OCI-LY1 (cell line): ENCODE results near the gene ZNF23.
"Not testable (repeated sequence)": the region's sequence is repeated elsewhere in the genome, so short reads cannot be mapped to it uniquely, and the experiment has no call there.

Source experiments
- H2AFZ ChIP-seq: fragments of 200-600 bp; sonication (generic), shearing (Covaris generic); 2 replicates; pipeline ENCODE4 v1.6.0; 2014; ENCODE audit warnings: antibody characterized with exemption, mild to moderate bottlenecking, low read length
- H3F3A ChIP-seq: fragments of 200-600 bp; sonication (generic), shearing (Covaris generic); 2 replicates; pipeline ENCODE4 v1.6.0; 2014; ENCODE audit warnings: mild to moderate bottlenecking, antibody characterized with exemption, low read length, moderate library complexity; ENCODE audit not compliant: insufficient read depth
- H3K27ac ChIP-seq: fragments of 200-600 bp; sonication (generic); 2 replicates; pipeline ENCODE4 v1.5.1; 2014; ENCODE audit warnings: low read length, mixed run types, mild to moderate bottlenecking, low read depth; ENCODE audit not compliant: poor library complexity, severe bottlenecking
- H3K27me3 ChIP-seq: fragments of 200-600 bp; sonication (generic); 2 replicates; pipeline ENCODE4 v1.6.0; 2014; ENCODE audit warnings: antibody characterized with exemption, mild to moderate bottlenecking, low read length, moderate library complexity; ENCODE audit not compliant: insufficient read depth
- H3K36me3 ChIP-seq: fragments of 200-600 bp; sonication (generic); 2 replicates; pipeline ENCODE4 v1.6.1; 2014; ENCODE audit warnings: mild to moderate bottlenecking, antibody characterized with exemption, low read length, moderate library complexity, mixed read lengths; ENCODE audit not compliant: insufficient read depth
- H3K4me1 ChIP-seq: fragments of 200-600 bp; sonication (generic); 2 replicates; pipeline ENCODE4 v1.5.1; 2014; ENCODE audit warnings: mild to moderate bottlenecking, low read length, moderate library complexity; ENCODE audit not compliant: insufficient read depth, severe bottlenecking
- H3K4me2 ChIP-seq: fragments of 200-600 bp; sonication (generic), shearing (Covaris generic); 2 replicates; pipeline ENCODE4 v1.6.1; 2014; ENCODE audit warnings: low read length
- H3K4me3 ChIP-seq: fragments of 200-600 bp; sonication (generic); 2 replicates; pipeline ENCODE4 v1.5.1; 2014; ENCODE audit warnings: low read length, low read depth, mild to moderate bottlenecking, mixed read lengths; ENCODE audit not compliant: poor library complexity, severe bottlenecking
- H3K79me2 ChIP-seq: fragments of 200-600 bp; shearing (Covaris generic); 2 replicates; pipeline ENCODE4 v1.6.1; 2016; ENCODE audit warnings: mixed run types, low read length, mixed read lengths; ENCODE audit not compliant: insufficient read depth
- H3K9ac ChIP-seq: fragments of 200-600 bp; sonication (generic), shearing (Covaris generic); 2 replicates; pipeline ENCODE4 v1.6.1; 2014; ENCODE audit warnings: mild to moderate bottlenecking, low read length, mixed read lengths
- H3K9me2 ChIP-seq: fragments of 200-600 bp; sonication (generic), shearing (Covaris generic); 2 replicates; pipeline ENCODE4 v1.6.1; 2014; ENCODE audit warnings: low read depth, mild to moderate bottlenecking, low read length, mixed read lengths
- H3K9me3 ChIP-seq: fragments of 200-600 bp; shearing (Covaris generic); 2 replicates; pipeline ENCODE4 v1.6.1; 2014; ENCODE audit warnings: low read length, mixed read lengths
- H4K20me1 ChIP-seq: fragments of 200-600 bp; sonication (generic), shearing (Covaris generic); 2 replicates; pipeline ENCODE4 v1.6.0; 2016; ENCODE audit warnings: mild to moderate bottlenecking, low read length; ENCODE audit not compliant: insufficient read depth
- EZH2 ChIP-seq: fragments of 200-600 bp; sonication (generic), shearing (Covaris generic); IDR thresholded peaks from 2 replicates; pipeline ENCODE4 v1.8.0; 2017; ENCODE audit warnings: borderline replicate concordance, mixed run types, mild to moderate bottlenecking, antibody characterized with exemption, low read length, moderate library complexity, mixed read lengths
- TF ChIP-seq, protein P1 (sequence below): fragments of 200-600 bp; sonication (generic), shearing (Covaris generic); IDR thresholded peaks from 2 replicates; pipeline ENCODE4 v1.5.1; 2017; ENCODE audit warnings: mild to moderate bottlenecking, antibody characterized with exemption, low read length, moderate library complexity, mixed read lengths

The ZNF23 gene

DNA sequence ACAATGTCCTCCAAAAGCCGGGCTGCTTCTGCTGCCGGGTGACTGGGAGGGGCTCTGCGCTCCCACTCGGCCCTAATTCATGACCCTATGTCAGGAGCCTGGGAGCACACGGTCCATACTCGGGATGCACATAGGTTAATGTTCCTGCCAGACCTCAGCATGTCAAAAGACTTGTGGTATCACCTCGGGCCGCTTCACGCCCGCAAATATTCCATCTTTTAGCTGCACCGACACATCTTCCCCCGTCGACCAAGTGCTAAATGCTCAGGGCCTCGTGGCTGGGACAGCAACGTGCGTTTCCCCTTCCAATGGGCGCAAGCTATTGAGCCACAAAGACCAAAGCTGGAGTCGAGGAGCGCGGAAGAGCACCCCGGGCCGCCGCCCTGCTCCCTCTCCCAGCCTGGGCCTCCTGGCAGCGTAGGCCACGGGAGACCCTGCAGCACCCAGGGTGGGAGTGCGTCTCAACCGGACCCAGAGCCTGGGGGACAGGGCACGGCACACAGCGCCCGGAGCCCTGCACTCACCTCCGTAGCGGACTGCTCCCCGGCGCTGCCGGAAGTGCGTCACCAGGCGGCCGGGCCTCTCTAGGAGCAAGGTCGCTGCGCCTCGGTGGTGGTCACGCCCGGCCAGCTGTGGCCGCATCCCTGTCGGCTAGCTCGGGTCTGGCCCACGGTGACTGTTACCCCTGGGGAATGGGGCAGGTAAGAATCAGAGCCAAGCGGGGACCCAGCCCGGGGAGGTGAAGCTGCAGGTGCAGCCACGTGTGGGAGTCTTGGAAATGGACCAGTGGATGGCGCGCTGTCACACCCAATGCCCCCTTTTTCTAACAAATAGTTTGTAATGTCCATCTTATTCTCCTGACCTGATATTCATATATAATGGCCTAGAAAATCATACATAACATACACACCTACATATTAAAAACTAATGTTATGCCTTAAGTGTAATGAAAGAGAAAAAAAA is at the start of gene ZNF23:
Gene ZNF23 (minus strand): TSS at position 562 of the 963 bp plus-strand sequence. CDS start 5,451 bp downstream, outside the sequence.
- H3K79me2 ChIP-seq: 0 out of 2 replicates have a peak, but pooled peaks cover 12% of the 10 kb centered on the region
- H2AFZ ChIP-seq: peak within 1 kb of the TSS; percentile 95
- no peaks in the 10 kb centered on the region for H3F3A ChIP-seq
- H3K9ac ChIP-seq: peak within 1 kb of the TSS; percentile 93
- H3K36me3 ChIP-seq: no peaks in the 10 kb centered on the region
- peaks cover 21% of the 10 kb centered on the region for H3K4me1 ChIP-seq
- peak within 1 kb of the TSS; percentile 98 for H3K4me3 ChIP-seq
- H3K9me3 ChIP-seq: no peaks in the 10 kb centered on the region
- H4K20me1 ChIP-seq: no peaks in the 10 kb centered on the region
- H3K9me2 ChIP-seq: no peaks in the 10 kb centered on the region
- H3K4me2 ChIP-seq: peak within 1 kb of the TSS; percentile 97
- TF ChIP-seq, protein P1, sequence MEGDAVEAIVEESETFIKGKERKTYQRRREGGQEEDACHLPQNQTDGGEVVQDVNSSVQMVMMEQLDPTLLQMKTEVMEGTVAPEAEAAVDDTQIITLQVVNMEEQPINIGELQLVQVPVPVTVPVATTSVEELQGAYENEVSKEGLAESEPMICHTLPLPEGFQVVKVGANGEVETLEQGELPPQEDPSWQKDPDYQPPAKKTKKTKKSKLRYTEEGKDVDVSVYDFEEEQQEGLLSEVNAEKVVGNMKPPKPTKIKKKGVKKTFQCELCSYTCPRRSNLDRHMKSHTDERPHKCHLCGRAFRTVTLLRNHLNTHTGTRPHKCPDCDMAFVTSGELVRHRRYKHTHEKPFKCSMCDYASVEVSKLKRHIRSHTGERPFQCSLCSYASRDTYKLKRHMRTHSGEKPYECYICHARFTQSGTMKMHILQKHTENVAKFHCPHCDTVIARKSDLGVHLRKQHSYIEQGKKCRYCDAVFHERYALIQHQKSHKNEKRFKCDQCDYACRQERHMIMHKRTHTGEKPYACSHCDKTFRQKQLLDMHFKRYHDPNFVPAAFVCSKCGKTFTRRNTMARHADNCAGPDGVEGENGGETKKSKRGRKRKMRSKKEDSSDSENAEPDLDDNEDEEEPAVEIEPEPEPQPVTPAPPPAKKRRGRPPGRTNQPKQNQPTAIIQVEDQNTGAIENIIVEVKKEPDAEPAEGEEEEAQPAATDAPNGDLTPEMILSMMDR: peak; percentile 49; the same call in 1 of the 2 replicates
- no peak for TF ChIP-seq EZH2
- H3K27me3 ChIP-seq: no peaks in the 10 kb centered on the region
- no peak within 1 kb of the TSS for H3K27ac ChIP-seq

GRCh38 chr16:71507061-71507460 is 45.0 kb upstream of the ZNF23 start:
- Histone ChIP-seq H3K4me1 (no peaks in the 10 kb centered on the region), H4K20me1 (no peaks in the 10 kb centered on the region), H3K27me3 (peaks cover 6% of the 10 kb centered on the region; the same call in 1 of the 2 replicates), H2AFZ (no peak overlapping the region), H3K4me3 (no peak overlapping the region), H3K27ac (no peak overlapping the region), H3K4me2 (no peak overlapping the region), H3F3A (no peaks in the 10 kb centered on the region), H3K36me3 (no peaks in the 10 kb centered on the region), H3K9me2 (no peaks in the 10 kb centered on the region), H3K9ac (no peak overlapping the region), H3K9me3 (no peaks in the 10 kb centered on the region), H3K79me2 (no peaks in the 10 kb centered on the region)
- TF ChIP-seq EZH2: no peak
- TF ChIP-seq, protein P1: no peak

DNA sequence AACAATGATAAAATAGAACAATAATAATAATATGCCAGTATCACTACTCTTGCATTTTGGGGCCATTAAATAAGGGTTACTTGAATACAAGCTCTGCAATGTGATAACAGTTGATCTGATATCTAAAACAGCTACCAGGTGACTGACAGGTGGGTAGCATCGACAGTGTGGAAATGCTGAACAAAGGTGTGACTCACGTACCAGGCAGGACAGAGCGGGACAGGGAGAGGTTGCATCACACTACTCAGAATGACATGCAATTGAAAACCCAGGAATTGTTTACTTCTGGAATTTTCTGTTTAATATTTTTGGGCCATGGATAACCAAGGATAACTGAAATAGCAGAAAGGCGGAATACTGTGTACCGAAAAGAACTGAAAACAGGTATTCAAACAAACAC is 42.9 kb upstream of the ZNF23 start:
- Histone ChIP-seq H4K20me1 (no peaks in the 10 kb centered on the region), H3F3A (no peaks in the 10 kb centered on the region), H3K9ac (no peak overlapping the region), H3K4me2 (no peak overlapping the region), H3K27me3 (peaks cover 6% of the 10 kb centered on the region; the same call in 1 of the 2 replicates), H3K36me3 (no peaks in the 10 kb centered on the region), H3K4me1 (no peaks in the 10 kb centered on the region), H3K9me2 (no peaks in the 10 kb centered on the region), H3K4me3 (no peak overlapping the region), H3K9me3 (no peaks in the 10 kb centered on the region), H2AFZ (no peak overlapping the region), H3K79me2 (no peaks in the 10 kb centered on the region), H3K27ac (no peak overlapping the region)
- TF ChIP-seq EZH2: no peak
- TF ChIP-seq, protein P1: no peak

DNA sequence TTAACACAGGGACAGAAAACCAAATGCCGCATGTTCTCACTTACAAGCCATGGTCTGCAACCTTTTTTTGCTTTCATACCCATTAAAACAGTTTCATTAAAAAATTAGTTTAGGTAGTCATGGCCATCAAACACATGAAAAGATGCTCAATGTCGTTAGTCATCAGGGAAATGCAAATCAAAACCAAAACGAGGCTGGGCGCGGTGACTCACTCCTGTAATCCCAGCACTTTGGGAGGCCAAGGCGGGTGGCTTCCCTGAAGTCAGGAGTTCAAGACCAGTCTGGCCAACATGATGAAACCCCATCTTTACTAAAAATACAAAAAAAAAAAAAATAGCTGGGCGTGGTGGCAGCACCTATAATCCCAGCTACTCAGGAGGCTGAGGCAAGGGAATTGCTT is 42.0 kb upstream of the ZNF23 start:
- not testable (repeated sequence) for H3K79me2 ChIP-seq, H3K9ac ChIP-seq, H3K4me3 ChIP-seq, H3K4me2 ChIP-seq, H3K9me2 ChIP-seq, H3K27me3 ChIP-seq, H3K9me3 ChIP-seq, H3K4me1 ChIP-seq, H3K36me3 ChIP-seq, H3F3A ChIP-seq, H4K20me1 ChIP-seq, H3K27ac ChIP-seq, H2AFZ ChIP-seq
